GM18517 (cell line): ENCODE data around the gene KDM6A.
"Not testable (repeated sequence)": the region's sequence is repeated elsewhere in the genome, so short reads cannot be mapped to it uniquely, and the experiment has no call there.

ENCODE experiments used
- ATAC-seq: cut with Tn5 transposase; IDR thresholded peaks from one replicate; pipeline ENCODE4 v1.9.1; 2021; ENCODE audit warnings: mild to moderate bottlenecking, moderate library complexity; ENCODE audit not compliant: unreplicated experiment

KDM6A gene

DNA sequence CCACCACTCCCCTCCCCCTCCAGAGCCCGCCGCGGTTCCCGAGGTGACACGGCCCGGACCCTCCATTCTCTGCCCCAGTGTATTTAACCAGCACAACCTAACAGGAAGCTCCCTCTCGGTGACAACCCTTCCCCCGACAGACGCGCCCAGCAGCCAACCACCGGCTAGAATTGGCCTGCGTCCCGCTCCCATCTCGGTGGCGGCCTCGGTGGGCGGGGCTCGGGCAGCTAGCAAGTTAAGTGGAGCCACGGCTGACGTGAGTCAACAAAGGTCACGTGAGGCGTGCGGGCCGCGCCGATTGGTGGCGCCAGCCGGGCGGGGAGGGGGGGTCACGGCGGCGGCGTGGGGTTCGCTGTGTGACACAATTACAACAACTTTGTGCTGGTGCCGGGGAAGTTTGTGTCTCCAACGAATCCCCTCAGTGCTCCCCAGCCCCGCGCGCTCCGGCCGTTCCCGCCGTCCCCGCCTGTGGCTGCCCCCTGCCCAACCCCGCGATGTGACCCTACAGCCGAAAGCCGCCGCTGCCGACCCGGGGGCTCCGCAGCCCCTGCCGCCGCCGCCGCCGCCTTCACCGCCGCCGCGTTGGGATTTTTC, at the start of gene KDM6A:
Gene KDM6A, plus strand, starts transcription at position 368 of the 594 bp plus-strand sequence. CDS start 364 bp downstream, outside the sequence.
- peak; percentile 88 for ATAC-seq

DNA sequence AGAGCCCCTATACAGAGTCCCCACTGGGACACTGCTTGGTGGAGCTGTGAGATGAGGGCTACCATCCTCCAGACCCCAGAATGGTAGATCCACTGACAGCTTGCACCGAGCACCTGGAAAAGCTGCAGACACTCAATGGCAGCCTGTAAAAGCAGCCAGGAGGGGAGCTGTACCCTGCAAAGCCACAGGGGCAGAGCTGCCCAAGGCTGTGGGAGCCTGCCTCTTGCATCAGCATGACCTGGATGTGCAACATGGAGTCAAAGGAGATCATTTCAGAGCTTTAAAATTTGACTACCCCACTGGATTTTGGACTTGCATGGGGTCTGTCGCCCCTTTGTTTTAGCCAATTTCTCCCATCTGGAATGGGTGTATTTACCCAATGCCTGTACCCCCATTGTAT, 49.8 kb upstream of the KDM6A start:
- ATAC-seq, result not testable (repeated sequence)

DNA sequence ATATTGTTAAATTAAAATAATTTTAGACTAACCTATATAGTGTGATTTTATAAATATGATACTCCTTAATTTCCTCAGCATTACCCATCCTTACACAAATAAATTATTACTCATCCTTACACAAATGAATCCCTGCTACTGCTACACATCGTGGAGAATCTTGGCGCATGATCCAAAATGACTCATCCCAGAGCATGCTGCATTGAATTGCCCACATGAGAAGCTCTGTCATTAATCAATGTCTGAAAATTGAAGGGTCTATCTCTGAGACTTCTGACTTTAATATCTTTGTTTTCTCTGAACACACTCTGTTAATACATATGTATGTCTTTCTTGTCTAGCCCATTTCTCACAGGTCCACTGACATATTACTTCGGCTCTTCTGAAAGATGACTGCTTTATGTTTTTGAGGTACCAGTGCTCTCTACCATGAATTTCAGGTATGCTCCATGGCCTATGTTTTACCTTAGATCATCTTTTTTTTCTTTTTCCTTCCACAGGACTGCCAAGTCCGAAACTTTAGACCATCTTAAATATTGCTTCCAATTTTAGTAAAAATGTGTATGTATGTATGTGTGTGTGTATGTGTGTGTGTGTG, 44.9 kb upstream of the KDM6A start:
- no peak for ATAC-seq

DNA sequence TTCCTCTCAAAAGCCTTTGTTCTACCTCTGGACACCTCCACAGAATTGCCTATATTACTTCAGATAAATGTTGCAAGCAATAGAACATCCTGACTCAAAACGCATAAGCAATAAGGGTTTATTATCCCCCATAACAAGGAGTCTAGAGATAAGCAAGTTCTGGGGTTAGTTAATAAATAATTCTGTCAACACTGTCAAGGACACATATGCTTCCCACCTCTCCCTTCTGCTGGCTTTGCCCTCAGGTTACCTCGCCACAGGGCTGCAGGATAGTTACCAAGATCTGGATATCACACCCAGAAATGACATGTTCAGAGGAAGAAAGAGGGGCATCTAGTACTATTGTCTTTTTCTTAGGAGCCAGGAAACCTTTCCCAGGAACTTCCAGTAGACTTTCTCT, 43.2 kb upstream of the KDM6A start:
- no peak for ATAC-seq

GRCh38 chrX:44842550-44843317, 30.3 kb upstream of the KDM6A start:
- no peak for ATAC-seq

- ATAC-seq, result no peak
Measured at GRCh38 chrX:44843318-44843702, 29.7 kb upstream of the KDM6A start.

GRCh38 chrX:44843753-44844152, 29.2 kb upstream of the KDM6A start, which contains the start of gene DUSP21:
Gene DUSP21, plus strand, starts transcription at chrX:44844021. Its CDS starts 112 bp downstream, at chrX:44844133.
- ATAC-seq, result no peak

- no peak for ATAC-seq
Measured at GRCh38 chrX:44844204-44844603, 28.8 kb upstream of the KDM6A start.

DNA sequence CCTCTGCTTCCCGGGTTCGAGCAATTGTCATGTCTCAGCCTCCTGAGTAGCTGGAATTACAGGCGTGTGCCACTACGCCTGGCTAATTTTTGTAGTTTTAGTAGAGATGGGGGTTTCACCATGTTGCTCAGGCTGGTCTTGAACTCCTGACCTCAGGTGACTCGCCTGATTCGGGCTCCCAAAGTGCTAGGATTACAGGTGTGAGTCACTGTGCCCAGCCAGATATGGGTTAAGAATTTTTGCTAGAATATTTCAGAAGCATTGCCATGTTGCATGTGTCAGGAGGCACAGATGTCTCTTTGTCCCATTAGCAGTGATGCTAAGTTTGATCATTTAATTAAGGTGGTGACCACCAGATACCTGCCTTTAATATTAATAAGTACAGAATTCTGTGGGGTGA, 22.1 kb upstream of the KDM6A start:
- ATAC-seq, result not testable (repeated sequence)

GRCh38 chrX:44871114-44871645, 1.8 kb upstream of the KDM6A start:
- ATAC-seq, result no peak

- ATAC-seq, result peak; percentile 29
Measured at GRCh38 chrX:44871931-44872820, 812 bp upstream of the KDM6A start.

- ATAC-seq, result no peak
Measured at GRCh38 chrX:44873415-44874276, 658 bp downstream of the KDM6A start.

DNA sequence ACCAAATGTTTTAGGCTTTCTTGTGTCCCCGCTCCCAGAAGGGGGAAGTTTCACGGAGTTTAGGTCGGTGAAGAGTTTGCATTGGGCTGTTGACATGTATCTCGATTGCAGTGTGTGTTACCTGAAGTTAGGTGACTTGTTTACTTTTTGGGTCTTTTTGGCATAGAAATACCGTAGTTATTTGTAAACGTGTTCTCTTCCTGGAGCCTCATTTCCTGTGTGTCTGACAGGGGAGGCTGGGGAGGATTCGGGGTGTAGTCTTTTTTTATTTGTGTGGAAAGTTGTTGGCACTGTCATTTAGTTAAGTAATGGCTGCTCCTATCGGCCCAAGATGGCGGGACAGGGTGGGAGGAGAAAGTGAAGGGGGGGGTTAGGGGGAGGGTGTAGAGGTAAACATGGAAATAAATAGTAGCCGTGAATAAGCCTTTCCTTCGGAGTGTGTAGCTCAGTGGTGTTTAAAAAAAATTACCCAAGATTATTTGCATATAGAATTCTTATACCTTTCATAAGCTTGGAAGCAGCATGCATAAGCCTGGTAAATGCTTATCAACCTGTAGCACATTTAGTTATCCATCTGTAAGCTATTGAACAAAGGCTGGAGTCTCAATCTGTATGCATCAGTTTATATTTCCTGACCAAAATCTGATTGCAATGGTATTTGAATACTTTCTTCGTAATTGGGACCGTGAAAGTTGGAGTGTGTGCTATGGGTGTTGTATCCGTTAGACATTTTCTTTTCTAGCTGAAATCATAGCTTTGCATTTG, 1.6 kb downstream of the KDM6A start:
- no peak for ATAC-seq

DNA sequence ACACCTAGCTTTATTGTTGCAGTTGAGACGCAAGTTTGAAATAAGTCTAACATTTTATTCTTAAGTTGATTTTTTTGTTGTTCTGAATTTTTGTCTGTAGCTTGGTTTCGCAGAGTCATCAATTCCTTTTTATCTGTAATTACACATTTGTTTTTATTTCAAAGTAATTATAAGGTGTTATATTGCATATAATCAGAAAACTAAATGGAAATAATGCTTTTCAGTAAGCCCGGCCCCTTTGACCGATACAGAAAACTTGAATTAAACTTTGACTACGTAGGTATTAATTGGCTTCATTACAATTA, 2.1 kb downstream of the KDM6A start:
- ATAC-seq, result no peak

- no peak for ATAC-seq
Measured at GRCh38 chrX:44876086-44876485, 3.1 kb downstream of the KDM6A start.

- no peak for ATAC-seq
Measured at GRCh38 chrX:44876767-44877166, 3.8 kb downstream of the KDM6A start.

DNA sequence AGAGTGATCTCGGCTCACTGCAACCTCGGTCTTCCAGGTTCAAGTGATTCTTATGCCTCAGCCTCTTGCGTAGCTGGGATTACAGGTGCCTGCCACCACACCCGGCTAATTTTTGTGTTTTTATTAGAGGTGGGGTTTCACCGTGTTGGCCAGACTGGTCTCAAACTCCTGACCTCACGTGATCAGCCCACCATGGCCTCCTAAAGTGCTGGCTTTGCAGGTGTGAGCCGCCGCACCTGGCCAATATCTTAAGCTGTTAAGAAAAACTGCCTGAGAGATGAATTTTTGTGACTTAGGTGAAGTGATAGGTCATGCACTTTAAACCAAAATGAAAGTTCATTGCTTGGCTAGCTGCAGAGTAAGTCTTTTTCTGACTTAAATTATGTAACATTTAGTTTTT, 5.8 kb downstream of the KDM6A start:
- no peak for ATAC-seq

- ATAC-seq, result no peak
Measured at GRCh38 chrX:44881549-44881948, 8.6 kb downstream of the KDM6A start.

DNA sequence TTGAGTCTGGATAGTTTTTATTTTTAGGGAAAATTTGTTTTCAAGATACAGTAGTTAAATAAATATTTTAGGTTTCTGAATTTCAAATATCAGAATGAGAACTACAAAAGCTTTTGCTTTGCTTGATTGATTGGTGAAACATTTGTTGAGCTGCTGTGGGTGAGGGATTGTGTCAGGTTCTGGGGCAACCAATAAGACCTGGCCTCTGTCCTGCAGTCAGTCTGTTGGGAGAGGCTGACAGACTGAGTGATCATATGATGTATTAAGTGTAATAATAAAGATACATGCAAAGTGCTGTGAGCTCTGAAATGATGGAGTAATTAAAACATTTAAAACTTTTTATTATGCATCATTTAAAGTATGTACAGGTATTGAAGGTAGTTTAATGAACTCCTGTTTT, 9.6 kb downstream of the KDM6A start:
- ATAC-seq, result no peak
